IMR-90 (cell line): Measurements from ENCODE around the gene ALDH8A1. TPM values are rescaled to one million over a fixed set of nuclear protein-coding genes. Genes with fewer than 3 reads are reported as not detected.

Source experiments
- ATAC-seq: fragments of 200-7000 bp; cut with Tn5 transposase; 2 replicates; pipeline ENCODE4 v1.9.1; 2020; ENCODE audit warnings: low read depth, mild to moderate bottlenecking, moderate library complexity
- BruUV-seq: library from RNA; stranded (reverse); fragments of 400-500 nt; replicated peaks from 2 replicates; lab custom pipeline; 2021; lab: Mats Ljungman, UMichigan
- CTCF ChIA-PET: fragments of 300-600 bp; formaldehyde crosslinking; extraction: SDS; loops from one replicate; lab custom pipeline; 2021; ENCODE audit warnings: antibody characterized with exemption; lab: Yijun Ruan, JAX
- POLR2A ChIA-PET: fragments of 300-600 bp; sonication (Branson Sonifier 250); formaldehyde crosslinking; loops from one replicate; lab custom pipeline; 2022; ENCODE audit warnings: antibody characterized with exemption; ENCODE audit not compliant: unreplicated experiment; lab: Charles Lee
- DNase-seq: peaks from one replicate; pipeline ENCODE4 v3.0.0; 2013
- H2AFZ ChIP-seq: replicated peaks from 2 replicates; pipeline ENCODE3; 2013; ENCODE audit warnings: low read length, mild to moderate bottlenecking; ENCODE audit not compliant: poor library complexity
- H2AK5ac ChIP-seq: 2 replicates; pipeline ENCODE4 v1.6.1; 2013; ENCODE audit warnings: low read depth, low read length, inconsistent platforms
- H2AK9ac ChIP-seq: replicated peaks from 2 replicates; pipeline ENCODE3; 2013; ENCODE audit warnings: mild to moderate bottlenecking, low read depth, low read length, moderate library complexity; ENCODE audit not compliant: poor library complexity
- H2BK120ac ChIP-seq: 2 replicates; pipeline ENCODE4 v1.6.1; 2013; ENCODE audit warnings: low read depth, low read length, inconsistent platforms
- H2BK15ac ChIP-seq: 3 replicates; pipeline ENCODE4 v1.6.1; 2013; ENCODE audit warnings: low read depth, low read length, inconsistent platforms
- H2BK20ac ChIP-seq: 2 replicates; pipeline ENCODE4 v1.6.1; 2013; ENCODE audit warnings: low read depth, mild to moderate bottlenecking, inconsistent platforms, low read length, moderate library complexity
- H2BK5ac ChIP-seq: 2 replicates; pipeline ENCODE4 v1.6.1; 2013; ENCODE audit warnings: mild to moderate bottlenecking, low read depth, low read length, inconsistent platforms; ENCODE audit not compliant: poor library complexity, severe bottlenecking
- H3K14ac ChIP-seq: replicated peaks from 2 replicates; pipeline ENCODE4 v1.6.1; 2013; ENCODE audit warnings: low read depth, low read length, inconsistent platforms
- H3K18ac ChIP-seq: 2 replicates; pipeline ENCODE4 v1.6.1; 2013; ENCODE audit warnings: low read depth, low read length, control low read depth
- H3K23ac ChIP-seq: 2 replicates; pipeline ENCODE4 v1.6.1; 2013; ENCODE audit warnings: low read depth, low read length, inconsistent platforms
- H3K27ac ChIP-seq: 2 replicates; pipeline ENCODE4 v1.5.1; 2013; ENCODE audit warnings: mild to moderate bottlenecking, control low read depth, low read length; ENCODE audit not compliant: insufficient read depth
- H3K27me3 ChIP-seq: 2 replicates; pipeline ENCODE4 v1.6.1; 2013; ENCODE audit warnings: low read length; ENCODE audit not compliant: control insufficient read depth, insufficient read depth
- H3K36me3 ChIP-seq: 2 replicates; pipeline ENCODE4 v1.6.1; 2013; ENCODE audit warnings: low read length, mixed read lengths; ENCODE audit not compliant: control insufficient read depth, insufficient read depth
- H3K4ac ChIP-seq: 2 replicates; pipeline ENCODE4 v1.6.1; 2013; ENCODE audit warnings: low read depth, low read length, inconsistent platforms
- H3K4me1 ChIP-seq: 2 replicates; pipeline ENCODE4 v1.6.1; 2013; ENCODE audit warnings: low read length, mixed read lengths; ENCODE audit not compliant: control insufficient read depth, insufficient read depth
- H3K4me2 ChIP-seq: 2 replicates; pipeline ENCODE4 v1.6.1; 2013; ENCODE audit warnings: low read depth, mild to moderate bottlenecking, control low read depth, low read length, moderate library complexity
- H3K4me3 ChIP-seq: 2 replicates; pipeline ENCODE4 v1.5.1; 2013; ENCODE audit warnings: low read depth, mild to moderate bottlenecking, control low read depth, low read length, moderate library complexity; ENCODE audit not compliant: insufficient read depth
- H3K56ac ChIP-seq: 2 replicates; pipeline ENCODE4 v1.6.1; 2013; ENCODE audit warnings: low read length, inconsistent platforms; ENCODE audit not compliant: insufficient read depth; ENCODE audit errors: extremely low read depth
- H3K79me1 ChIP-seq, 2 experiments: 2 replicates each; pipeline ENCODE4 v1.6.1; 2013; ENCODE audit warnings: low read length in 2 of 2, inconsistent platforms in 1 of 2, low read depth in 1 of 2
- H3K9ac ChIP-seq: 2 replicates; pipeline ENCODE4 v1.6.1; 2013; ENCODE audit warnings: low read depth, low read length, control low read depth
- H3K9me1 ChIP-seq: 2 replicates; pipeline ENCODE4 v1.6.1; 2013; ENCODE audit warnings: low read length, inconsistent platforms; ENCODE audit not compliant: insufficient read depth
- H3K9me3 ChIP-seq: 2 replicates; pipeline ENCODE4 v1.6.1; 2013; ENCODE audit warnings: low read length; ENCODE audit not compliant: control insufficient read depth, insufficient read depth
- H4K20me1 ChIP-seq: 2 replicates; pipeline ENCODE4 v1.6.1; 2013; ENCODE audit warnings: low read length, inconsistent platforms; ENCODE audit not compliant: insufficient read depth
- H4K5ac ChIP-seq: 2 replicates; pipeline ENCODE4 v1.6.1; 2013; ENCODE audit warnings: mild to moderate bottlenecking, low read depth, low read length, control low read depth
- H4K8ac ChIP-seq, 2 experiments: 2 replicates each; pipeline ENCODE4 v1.6.1; 2013; ENCODE audit warnings: low read depth in 2 of 2, low read length in 2 of 2, control low read depth in 1 of 2, inconsistent platforms in 1 of 2
- H4K91ac ChIP-seq: 2 replicates; pipeline ENCODE4 v1.6.1; 2013; ENCODE audit warnings: low read depth, low read length, inconsistent platforms; ENCODE audit not compliant: insufficient read depth
- MAFK ChIP-seq: IDR thresholded peaks from 2 replicates; pipeline ENCODE4 v1.6.1; 2012; ENCODE audit warnings: low read depth, low read length, improper control_type of control experiment
- RFX5 ChIP-seq: IDR thresholded peaks from 2 replicates; pipeline ENCODE4 v1.8.0; 2012; ENCODE audit warnings: low read depth, mild to moderate bottlenecking, low read length, moderate library complexity
- WGBS, 2 experiments: methylation state at CpG; one replicate each; pipeline versions ENCODE4 v1.1.5 to v1.1.7; 2013; ENCODE audit warnings: missing lambda C conversion rate in 2 of 2; ENCODE audit not compliant: insufficient read length in 1 of 2; ENCODE audit errors: extremely low coverage in 2 of 2; 5-methylcytosine and 5-hydroxymethylcytosine counted together
- dilution Hi-C: fragments of 300-500 bp; cut with HindIII; formaldehyde crosslinking; loops from one replicate; pipeline ENCODE4 v1.14.3; 2018; ENCODE audit warnings: low sequenced_read_pairs; ENCODE audit not compliant: unreplicated experiment
- in situ Hi-C: fragments of 300-500 bp; cut with MboI; formaldehyde crosslinking; loops from 3 replicates; pipeline ENCODE4 v1.14.3; 2019; ENCODE audit warnings: low sequenced_read_pairs, inconsistent platforms, mixed read lengths
- intact Hi-C: fragments of 100-400 bp; cut with micrococcal nuclease; formaldehyde crosslinking; loops from 2 replicates; pipeline ENCODE4 v1.10.0; 2022
- polyA plus RNA-seq, 3 experiments: library from polyadenylated mRNA; depleted of rRNA; stranded (reverse); fragments of >200 nt; gene quantifications; 2 replicates each; pipeline ENCODE4 v1.2.3, GENCODE V29; 2012; ENCODE audit warnings: low replicate concordance in 1 of 3
- total RNA-seq: library from RNA; depleted of rRNA; stranded (reverse); fragments of >200 nt; gene quantifications from 2 replicates; pipeline ENCODE4 v1.2.3, GENCODE V29; 2012

The ALDH8A1 gene
- total and polyA plus RNA-seq, 2 of the 4 experiments (the other 2 are of a cell fraction) = under 0.01 to 0.15 TPM

DNA sequence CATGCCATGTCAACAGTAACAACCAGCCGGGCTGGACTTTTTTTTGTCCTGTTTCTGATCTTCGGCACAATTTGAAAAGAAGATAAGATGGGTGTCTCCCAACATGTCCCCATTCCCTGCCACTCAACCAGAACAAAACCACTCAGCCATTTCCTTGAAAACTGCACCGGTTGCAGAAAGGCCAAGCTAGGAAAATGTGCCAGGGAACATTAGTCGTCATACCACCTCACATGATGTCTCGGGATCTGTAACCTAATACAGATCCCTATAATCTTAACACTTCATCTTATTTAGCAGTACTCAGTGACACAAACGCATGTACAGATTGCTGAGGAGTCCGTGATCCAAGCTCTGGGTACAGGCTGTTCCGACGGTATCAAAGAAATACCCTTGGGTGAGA, 46.5 kb downstream of the ALDH8A1 start:
- DNase-seq (no peak), ATAC-seq (no peak)
- Histone ChIP-seq H3K14ac (no peak overlapping the region), H2AK5ac (no peak overlapping the region), H2BK20ac (no peak overlapping the region), H3K36me3 (no peaks in the 10 kb centered on the region), H3K4me2 (no peak overlapping the region), H3K79me1 (no peaks in the 10 kb centered on the region), H3K4me3 (no peak overlapping the region), H3K9me3 (no peaks in the 10 kb centered on the region), H3K56ac (no peak overlapping the region), H2AK9ac (no peak overlapping the region), H2BK120ac (no peak overlapping the region), H3K18ac (peak overlapping the region; percentile 66; the same call in 1 of the 2 replicates), H4K8ac (no peak overlapping the region), H2BK15ac (no peak overlapping the region), H3K23ac (no peak overlapping the region), H4K20me1 (no peaks in the 10 kb centered on the region), H3K27me3 (no peaks in the 10 kb centered on the region), H4K5ac (no peak overlapping the region), H2AFZ (no peak overlapping the region), H3K9me1 (0 out of 2 replicates have a peak, but pooled peaks cover 3% of the 10 kb centered on the region), H4K91ac (no peak overlapping the region), H3K4ac (no peak overlapping the region), H3K27ac (no peak overlapping the region), H3K9ac (no peak overlapping the region), H3K4me1 (peaks cover 8% of the 10 kb centered on the region), H2BK5ac (no peak overlapping the region)
- WGBS, 2 experiments = 33% methylated on average over 1 of the region's 9 CpGs; no CpG with 5 or more reads in 1 of the 2 experiments
- in situ Hi-C loops = no loop called here
- TF ChIP-seq MAFK = 0 out of 2 replicates have a peak, but pooled peaks have one; percentile 33
- TF ChIP-seq RFX5 = no peak
- CTCF ChIA-PET = no interaction called here
- no TSS peak for BruUV-seq
- POLR2A ChIA-PET = no interaction called here
- intact Hi-C loops = no loop called here
- dilution Hi-C loops = no loop called here
